Loucy (cell line): ENCODE data around the gene PODXL.

Experiments
- CTCF ChIP-seq: fragments of 200-600 bp; sonication (generic); conservative IDR thresholded peaks from 2 replicates; pipeline ENCODE4 v1.5.1; 2014; ENCODE audit warnings: mild to moderate bottlenecking, antibody characterized with exemption, low read length
- EZH2phosphoT487 ChIP-seq: fragments of 200-600 bp; IDR thresholded peaks from 2 replicates; pipeline ENCODE4 v1.6.1; 2018; ENCODE audit warnings: antibody characterized with exemption, mild to moderate bottlenecking, moderate library complexity, borderline replicate concordance

GRCh38 chr7:131540491-131541162, 15.8 kb downstream of the PODXL start:
- TF ChIP-seq CTCF: no peak
- no peak for TF ChIP-seq EZH2phosphoT487
